Measurements from ENCODE around the gene EGFR. TPM values are rescaled to one million over a fixed set of nuclear protein-coding genes. Genes with fewer than 3 reads are reported as not detected.

Gene EGFR
- total RNA-seq, 4 donors from 2014 or later = 36.4 to 73.6 (median 38.7) TPM

DNA sequence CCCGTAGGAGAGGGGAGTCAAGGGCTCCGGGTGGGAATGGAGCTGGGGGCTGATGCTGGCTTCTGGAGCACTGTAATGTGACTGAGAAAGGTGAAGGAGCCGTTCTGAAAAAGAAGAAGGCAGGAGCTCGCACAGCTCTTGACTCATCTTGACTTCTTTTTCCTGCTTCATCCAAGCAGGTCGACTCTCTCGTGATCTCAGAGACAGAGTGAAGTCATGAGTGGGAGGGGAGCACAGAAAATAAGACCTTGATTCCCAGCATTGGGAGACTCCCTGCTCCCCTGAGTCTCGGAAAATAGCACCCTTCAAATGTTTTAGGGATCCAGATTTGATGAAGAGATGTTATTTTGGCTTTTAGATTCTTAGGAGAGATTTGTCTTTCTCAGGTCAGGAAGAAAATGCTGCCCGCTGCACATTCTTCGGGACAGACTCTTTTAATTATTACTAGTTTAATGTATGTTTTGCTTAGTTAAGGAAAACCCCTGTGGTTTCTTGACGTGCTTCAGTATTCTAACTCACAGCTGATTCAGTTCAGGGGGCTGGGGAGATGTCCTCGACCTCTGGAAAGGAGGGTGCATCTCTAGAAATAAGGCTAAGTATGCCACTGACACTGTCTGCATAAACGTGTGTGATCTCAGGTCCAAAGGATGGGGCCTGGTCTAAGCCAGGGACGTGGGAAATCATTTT is 34.1 kb downstream of the EGFR start:
- intact Hi-C loops (cut with DNase I; ENCODE audit: low total_unique reads) = no loop called here
- peaks cover 0 to 4% of the 10 kb centered on the region in 2 donors for H3K4me1 ChIP-seq
- no peak for DNase-seq
- no peak overlapping the region for H3K4me3 ChIP-seq
- TF ChIP-seq CTCF (IDR thresholded peaks at IDR 0.05) (no peak), POLR2A (IDR thresholded peaks at IDR 0.05) (no peak)
- peak overlapping the region in 1 of 2 donors; percentile 25 for H3K27ac ChIP-seq
- H3K27me3 ChIP-seq = no peaks in the 10 kb centered on the region
- H3K9me3 ChIP-seq = no peaks in the 10 kb centered on the region
- no peaks in the 10 kb centered on the region for H3K36me3 ChIP-seq

DNA sequence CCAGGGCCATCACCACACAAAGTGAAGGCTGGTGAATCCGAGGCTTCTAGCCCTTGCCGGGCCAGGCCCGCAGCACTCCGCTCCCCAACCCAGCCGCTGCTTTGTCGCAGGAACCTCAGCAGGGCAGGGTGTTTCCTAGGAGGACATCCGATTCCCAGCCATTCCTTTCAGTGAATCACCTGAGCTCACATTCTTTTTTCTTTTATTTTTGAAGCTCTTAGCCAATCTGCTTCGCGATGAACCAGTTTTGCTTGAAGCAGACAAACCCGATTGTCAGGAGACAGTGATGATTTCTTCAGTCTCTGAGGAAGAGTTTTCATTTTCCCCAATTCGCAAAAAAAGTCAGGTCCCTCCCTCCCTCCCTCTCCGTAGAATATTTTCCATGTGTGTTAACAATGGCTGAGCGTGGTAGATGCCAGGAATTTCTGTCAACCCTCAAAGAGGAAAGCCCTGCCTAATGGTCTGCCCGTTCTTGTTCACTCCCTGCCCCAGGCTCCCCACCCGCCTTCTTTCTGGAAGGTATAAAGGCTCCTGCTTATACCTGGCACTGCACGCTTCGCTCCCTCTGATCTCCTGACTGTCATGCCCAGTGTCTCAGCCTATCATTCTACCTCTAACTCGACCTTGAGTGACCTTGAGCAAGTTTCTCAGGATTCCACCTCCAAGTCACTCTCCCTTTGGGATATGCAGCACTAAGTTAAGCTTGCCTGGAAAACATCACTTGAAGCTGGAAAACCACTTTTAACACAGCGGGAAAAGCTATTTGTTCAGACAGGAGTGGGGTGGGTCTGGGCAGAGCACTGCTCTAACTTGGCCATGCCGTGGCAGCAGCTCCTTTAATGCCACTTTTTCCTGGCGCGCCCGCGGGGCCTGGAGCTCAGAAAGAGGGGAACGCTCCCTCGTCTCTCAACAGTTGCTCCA is 35.1 kb downstream of the EGFR start:
- intact Hi-C loops (cut with DNase I; ENCODE audit: low total_unique reads) = no loop called here
- no peak for TF ChIP-seq POLR2A (IDR thresholded peaks at IDR 0.05)
- TF ChIP-seq CTCF (IDR thresholded peaks at IDR 0.05) = no peak
- no peaks in the 10 kb centered on the region for H3K9me3 ChIP-seq
- peak overlapping the region in 1 of 2 donors; percentile 25 for H3K27ac ChIP-seq
- H3K27me3 ChIP-seq = no peaks in the 10 kb centered on the region
- DNase-seq = no peak
- no peaks in the 10 kb centered on the region for H3K36me3 ChIP-seq
- peaks cover 0 to 4% of the 10 kb centered on the region in 2 donors for H3K4me1 ChIP-seq
- H3K4me3 ChIP-seq = no peak overlapping the region

- TF ChIP-seq CTCF (IDR thresholded peaks at IDR 0.05) = no peak
- no peak for TF ChIP-seq POLR2A (IDR thresholded peaks at IDR 0.05)
- Histone ChIP-seq H3K9me3 (no peaks in the 10 kb centered on the region), H3K4me3 (no peak overlapping the region), H3K27ac (no peak overlapping the region), H3K36me3 (no peaks in the 10 kb centered on the region), H3K27me3 (no peaks in the 10 kb centered on the region), H3K4me1 (peaks cover 0 to 4% of the 10 kb centered on the region in 2 donors)
- intact Hi-C loops (cut with DNase I; ENCODE audit: low total_unique reads) = no loop called here
- DNase-seq = no peak
Measured at GRCh38 chr7:55054758-55055157, 35.9 kb downstream of the EGFR start.

DNA sequence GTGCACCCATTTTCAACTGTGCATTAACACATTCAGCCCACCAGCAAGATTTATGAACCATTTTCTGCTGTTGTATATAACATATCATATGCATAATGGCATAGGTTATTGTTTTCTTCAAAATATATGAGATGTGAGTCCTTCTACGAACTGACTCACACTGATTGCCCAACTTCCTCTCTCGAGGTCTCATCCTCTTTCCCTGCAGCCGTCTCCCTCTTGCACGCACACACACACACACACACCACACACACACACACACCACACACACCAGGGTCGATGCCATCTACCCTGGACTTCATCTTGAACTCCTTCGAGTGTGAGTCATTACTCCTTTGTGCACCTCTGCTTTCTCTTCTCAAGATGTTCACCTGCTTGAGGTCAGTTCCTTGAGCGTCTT is 36.7 kb downstream of the EGFR start:
- H3K4me1 ChIP-seq = peaks cover 0 to 4% of the 10 kb centered on the region in 2 donors
- DNase-seq = no peak
- no peak overlapping the region for H3K4me3 ChIP-seq
- H3K36me3 ChIP-seq = no peaks in the 10 kb centered on the region
- H3K27ac ChIP-seq = no peak overlapping the region
- H3K27me3 ChIP-seq = no peaks in the 10 kb centered on the region
- no peaks in the 10 kb centered on the region for H3K9me3 ChIP-seq
- intact Hi-C loops (cut with DNase I; ENCODE audit: low total_unique reads) = no loop called here
- TF ChIP-seq POLR2A (IDR thresholded peaks at IDR 0.05) (no peak), CTCF (IDR thresholded peaks at IDR 0.05) (no peak)

GRCh38 chr7:55056068-55056467 is 37.3 kb downstream of the EGFR start:
- Histone ChIP-seq H3K9me3 (no peaks in the 10 kb centered on the region), H3K36me3 (no peaks in the 10 kb centered on the region), H3K4me3 (no peak overlapping the region), H3K27ac (no peak overlapping the region), H3K4me1 (peaks cover 0 to 4% of the 10 kb centered on the region in 2 donors), H3K27me3 (no peaks in the 10 kb centered on the region)
- intact Hi-C loops (cut with DNase I; ENCODE audit: low total_unique reads) = no loop called here
- DNase-seq = no peak
- TF ChIP-seq POLR2A (IDR thresholded peaks at IDR 0.05) = no peak
- TF ChIP-seq CTCF (IDR thresholded peaks at IDR 0.05) = no peak

All from uterus (tissue), 4 donors.